ENCODE results near the gene EME2.

DNA sequence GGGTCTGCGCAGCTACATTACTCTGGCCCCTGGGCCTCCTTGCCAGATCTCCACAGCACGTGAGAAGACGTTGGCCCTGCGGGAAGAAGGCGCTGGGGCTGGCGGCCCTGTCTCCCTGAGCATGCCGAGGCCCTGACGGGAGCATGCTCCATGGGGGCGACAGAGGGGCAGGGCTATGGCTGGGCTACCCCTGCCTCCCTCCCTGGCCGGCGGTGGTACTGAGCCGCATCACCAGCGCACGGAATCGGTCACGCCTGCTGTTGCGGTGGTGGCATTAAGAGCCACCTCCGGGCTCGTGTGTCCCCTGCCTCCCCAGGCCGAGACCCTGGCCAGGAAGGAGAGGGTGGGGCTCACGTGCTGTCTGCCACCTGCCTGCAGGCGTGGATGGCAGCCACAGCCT is 38.5 kb upstream of the EME2 start:
- TF ChIP-seq POLR2A (IDR thresholded peaks at IDR 0.05) (no peak), EP300 (IDR thresholded peaks at IDR 0.05) (no peak)
- TF ChIP-seq, protein P1, sequence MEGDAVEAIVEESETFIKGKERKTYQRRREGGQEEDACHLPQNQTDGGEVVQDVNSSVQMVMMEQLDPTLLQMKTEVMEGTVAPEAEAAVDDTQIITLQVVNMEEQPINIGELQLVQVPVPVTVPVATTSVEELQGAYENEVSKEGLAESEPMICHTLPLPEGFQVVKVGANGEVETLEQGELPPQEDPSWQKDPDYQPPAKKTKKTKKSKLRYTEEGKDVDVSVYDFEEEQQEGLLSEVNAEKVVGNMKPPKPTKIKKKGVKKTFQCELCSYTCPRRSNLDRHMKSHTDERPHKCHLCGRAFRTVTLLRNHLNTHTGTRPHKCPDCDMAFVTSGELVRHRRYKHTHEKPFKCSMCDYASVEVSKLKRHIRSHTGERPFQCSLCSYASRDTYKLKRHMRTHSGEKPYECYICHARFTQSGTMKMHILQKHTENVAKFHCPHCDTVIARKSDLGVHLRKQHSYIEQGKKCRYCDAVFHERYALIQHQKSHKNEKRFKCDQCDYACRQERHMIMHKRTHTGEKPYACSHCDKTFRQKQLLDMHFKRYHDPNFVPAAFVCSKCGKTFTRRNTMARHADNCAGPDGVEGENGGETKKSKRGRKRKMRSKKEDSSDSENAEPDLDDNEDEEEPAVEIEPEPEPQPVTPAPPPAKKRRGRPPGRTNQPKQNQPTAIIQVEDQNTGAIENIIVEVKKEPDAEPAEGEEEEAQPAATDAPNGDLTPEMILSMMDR (IDR thresholded peaks at IDR 0.05): no peak

Data from upper lobe of left lung (tissue), 4 donors.